Epithelial cell of proximal tubule (primary cell): ENCODE data around the gene GPSM1. TPM values are rescaled to one million over a fixed set of nuclear protein-coding genes. Genes with fewer than 3 reads are reported as not detected.
"Not testable (repeated sequence)": the region's sequence is repeated elsewhere in the genome, so short reads cannot be mapped to it uniquely, and the experiment has no call there.

Source experiments
- DNase-seq: peaks from one replicate; pipeline ENCODE4 v3.0.0-alpha.2; 2011; ENCODE audit warnings: low read depth
- H3K4me3 ChIP-seq: 2 replicates; pipeline ENCODE4 v1.5.1; 2011; ENCODE audit warnings: low read depth, mild to moderate bottlenecking, low read length
- total RNA-seq: library from RNA; depleted of rRNA; stranded (reverse); fragments of >200 nt; gene quantifications from 2 replicates; pipeline ENCODE4 v1.2.3, GENCODE V29; 2015
- TF ChIP-seq, protein P1 (sequence below): conservative IDR thresholded peaks from 2 replicates; pipeline ENCODE4 v1.5.1; 2012; ENCODE audit warnings: low read depth, mild to moderate bottlenecking, low read length

The GPSM1 gene
- total RNA-seq, 1 donor from 2014 or later: 28.2 TPM

DNA sequence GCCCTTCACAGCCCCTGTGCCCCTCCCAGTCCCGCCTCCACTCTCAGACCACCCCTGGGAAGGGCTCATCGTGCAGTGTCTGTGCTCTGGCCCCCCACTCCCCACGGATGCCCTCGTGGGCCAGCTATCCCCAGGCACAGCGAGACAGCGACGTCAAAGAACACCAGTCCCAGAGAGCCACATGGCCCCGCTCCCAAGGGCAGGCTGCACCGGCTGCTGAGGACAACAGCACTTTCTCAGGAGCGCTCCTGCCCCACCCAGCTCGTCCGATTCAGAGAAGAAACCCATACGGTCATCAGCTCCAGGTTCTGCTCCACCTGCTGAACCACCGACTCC lies 77.4 kb downstream of the GPSM1 start:
- TF ChIP-seq, protein P1, sequence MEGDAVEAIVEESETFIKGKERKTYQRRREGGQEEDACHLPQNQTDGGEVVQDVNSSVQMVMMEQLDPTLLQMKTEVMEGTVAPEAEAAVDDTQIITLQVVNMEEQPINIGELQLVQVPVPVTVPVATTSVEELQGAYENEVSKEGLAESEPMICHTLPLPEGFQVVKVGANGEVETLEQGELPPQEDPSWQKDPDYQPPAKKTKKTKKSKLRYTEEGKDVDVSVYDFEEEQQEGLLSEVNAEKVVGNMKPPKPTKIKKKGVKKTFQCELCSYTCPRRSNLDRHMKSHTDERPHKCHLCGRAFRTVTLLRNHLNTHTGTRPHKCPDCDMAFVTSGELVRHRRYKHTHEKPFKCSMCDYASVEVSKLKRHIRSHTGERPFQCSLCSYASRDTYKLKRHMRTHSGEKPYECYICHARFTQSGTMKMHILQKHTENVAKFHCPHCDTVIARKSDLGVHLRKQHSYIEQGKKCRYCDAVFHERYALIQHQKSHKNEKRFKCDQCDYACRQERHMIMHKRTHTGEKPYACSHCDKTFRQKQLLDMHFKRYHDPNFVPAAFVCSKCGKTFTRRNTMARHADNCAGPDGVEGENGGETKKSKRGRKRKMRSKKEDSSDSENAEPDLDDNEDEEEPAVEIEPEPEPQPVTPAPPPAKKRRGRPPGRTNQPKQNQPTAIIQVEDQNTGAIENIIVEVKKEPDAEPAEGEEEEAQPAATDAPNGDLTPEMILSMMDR: no peak
- DNase-seq: no peak
- no peak overlapping the region for H3K4me3 ChIP-seq

DNA sequence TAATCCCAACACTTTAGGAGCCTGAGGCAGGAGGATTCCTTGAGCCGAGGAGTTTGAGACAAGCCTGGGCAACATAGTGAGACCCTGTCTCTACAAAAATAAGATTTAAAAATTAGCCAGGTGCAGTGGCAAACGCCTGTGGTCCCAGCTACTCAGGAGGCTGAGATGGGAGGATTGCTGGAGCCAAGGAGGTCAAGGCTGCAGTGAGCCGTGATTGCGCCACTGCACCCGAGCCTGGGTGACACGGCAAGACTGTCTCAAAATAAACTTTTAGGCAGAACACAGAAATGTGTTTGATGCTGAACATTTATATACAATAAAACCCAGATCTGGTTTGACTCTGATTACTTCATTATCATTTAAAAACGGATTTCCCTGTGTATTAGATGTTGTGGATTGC lies 78.1 kb downstream of the GPSM1 start:
- TF ChIP-seq, protein P1: no peak
- DNase-seq: no peak
- H3K4me3 ChIP-seq: no peak overlapping the region

DNA sequence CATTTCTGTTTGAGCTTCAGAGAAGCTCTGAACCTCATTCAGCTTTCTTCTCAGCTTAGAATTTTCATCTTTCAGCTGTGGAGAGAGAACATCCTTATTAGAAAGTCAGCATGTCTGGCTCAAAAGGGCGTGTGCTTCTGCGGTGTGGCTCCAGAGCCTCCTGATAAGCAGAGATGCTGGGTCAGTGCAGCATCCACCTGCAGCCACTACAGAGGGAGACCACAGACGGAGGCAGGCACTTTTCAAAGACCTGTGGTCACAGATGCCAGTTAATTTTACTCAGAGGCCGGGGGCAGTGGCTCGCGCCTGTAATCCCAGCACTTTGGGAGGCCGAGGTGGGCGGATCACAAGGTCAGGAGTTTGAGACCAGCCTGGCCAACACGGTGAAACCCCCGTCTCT lies 78.6 kb downstream of the GPSM1 start:
- DNase-seq, H3K4me3 ChIP-seq: not testable (repeated sequence)

DNA sequence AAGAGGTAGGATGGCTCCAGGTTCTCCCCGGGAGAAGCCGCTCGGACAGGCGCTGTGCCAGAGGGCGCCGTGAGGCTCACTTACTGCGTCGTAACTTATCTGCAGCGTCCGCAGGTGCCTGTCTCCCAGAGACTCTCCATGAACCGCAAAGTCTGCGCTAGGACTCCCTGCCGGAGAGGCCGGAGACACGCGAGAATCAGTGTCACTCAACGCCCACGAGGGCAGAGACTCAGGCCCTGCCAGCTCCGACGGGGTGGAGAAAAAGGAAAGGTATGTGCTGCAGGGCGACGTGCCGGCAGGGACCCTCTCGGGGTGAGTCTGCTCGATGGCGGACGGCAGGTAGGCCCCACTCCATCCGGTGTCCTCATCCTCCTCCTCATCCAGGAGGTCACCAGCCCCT lies 79.7 kb downstream of the GPSM1 start:
- not testable (repeated sequence) for H3K4me3 ChIP-seq, DNase-seq

DNA sequence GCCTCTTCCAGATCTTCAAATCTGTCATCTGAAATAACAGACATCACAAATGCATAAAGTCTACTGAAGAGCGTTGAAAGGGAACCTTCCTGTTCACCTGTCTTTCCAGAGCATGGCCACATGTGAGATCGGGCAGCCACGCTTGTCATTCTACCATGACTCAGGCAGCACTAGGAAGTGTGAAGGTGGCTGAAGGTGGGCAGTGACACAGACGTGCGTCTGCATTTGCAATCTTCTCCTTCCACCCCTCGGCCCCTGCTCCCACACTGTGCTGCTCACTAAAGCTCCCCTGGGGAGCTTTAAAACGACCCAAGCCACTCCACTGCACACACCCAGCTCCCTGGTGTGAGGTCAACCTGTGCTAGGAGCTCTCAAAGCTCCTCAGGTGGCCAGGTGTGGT lies 80.6 kb downstream of the GPSM1 start:
- TF ChIP-seq, protein P1: no peak
- no peak overlapping the region for H3K4me3 ChIP-seq
- DNase-seq: no peak

Other genes with a start within 250 kb of the GPSM1 start
- gene NACC2, start 232.2 kb upstream of the GPSM1 start, total RNA-seq: 21.3 and 23.9 TPM in 2 replicates
- 37.5 and 51.7 TPM in 2 replicates for gene TMEM250, start 208.7 kb upstream of the GPSM1 start, total RNA-seq
- gene LHX3, start 122.4 kb upstream of the GPSM1 start, total RNA-seq: not detected in 2 replicates
- gene QSOX2, start 81.7 kb upstream of the GPSM1 start, total RNA-seq: 17.8 and 19.2 TPM in 2 replicates
- 0.75 TPM in 1 of 2 replicates, not detected in the other for gene CCDC187, start 23.4 kb upstream of the GPSM1 start, total RNA-seq
- gene DNLZ, start 36.2 kb downstream of the GPSM1 start, total RNA-seq: 67.2 and 73.6 TPM in 2 replicates
- gene CARD9, start 46.1 kb downstream of the GPSM1 start, total RNA-seq: 1.2 and 1.4 TPM in 2 replicates
- gene SNAPC4, start 72.6 kb downstream of the GPSM1 start, total RNA-seq: 15.0 and 22.4 TPM in 2 replicates
- 57.5 and 87.6 TPM in 2 replicates for gene ENTR1, start 83.1 kb downstream of the GPSM1 start, total RNA-seq
- 50.7 and 82.5 TPM in 2 replicates for gene PMPCA, start 83.1 kb downstream of the GPSM1 start, total RNA-seq
- 20.3 and 21.1 TPM in 2 replicates for gene INPP5E, start 112.3 kb downstream of the GPSM1 start, total RNA-seq
- 36.4 and 41.7 TPM in 2 replicates for gene SEC16A, start 155.5 kb downstream of the GPSM1 start, total RNA-seq
- 17.1 and 39.7 TPM in 2 replicates for gene NOTCH1, start 218.5 kb downstream of the GPSM1 start, total RNA-seq